Astrocyte (in vitro differentiated cells and primary cell): Measurements from ENCODE around the gene CDH7.

Experiments used
- CTCF ChIP-seq: IDR thresholded peaks from 2 replicates; pipeline ENCODE4 v1.5.1; 2011; ENCODE audit warnings: low read depth, mild to moderate bottlenecking, inconsistent platforms, low read length, moderate library complexity; ENCODE audit not compliant: insufficient read depth
- EZH2 ChIP-seq: IDR thresholded peaks from 2 replicates; pipeline ENCODE4 v1.6.1; 2012; ENCODE audit warnings: mild to moderate bottlenecking, low read length, inconsistent platforms; ENCODE audit not compliant: insufficient read depth

DNA sequence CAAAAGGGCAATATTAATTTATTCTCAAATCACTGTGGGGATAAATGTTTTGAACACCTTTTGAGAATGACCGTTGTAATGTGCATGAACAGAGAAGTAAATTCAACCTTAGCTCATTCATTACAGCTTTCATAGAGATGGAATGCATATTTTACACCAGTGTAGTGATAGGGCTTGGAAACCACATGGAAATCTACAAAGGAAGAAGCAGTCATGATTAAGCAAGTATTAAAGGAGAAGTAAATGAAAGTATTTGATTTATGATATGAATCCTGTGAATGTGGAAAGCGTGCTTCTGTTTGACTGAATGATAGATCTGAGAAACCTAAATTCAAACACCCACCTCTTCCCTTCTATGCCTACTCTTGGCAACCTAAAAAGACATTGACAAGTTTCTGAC lies 64.7 kb downstream of the CDH7 start:
- no peak for TF ChIP-seq CTCF
- no peak for TF ChIP-seq EZH2
